GM19463 (cell line): Measurements from ENCODE around the gene P4HA1.

Source experiments
- ATAC-seq: cut with Tn5 transposase; IDR thresholded peaks from one replicate; pipeline ENCODE4 v1.9.1; 2021; ENCODE audit warnings: mild to moderate bottlenecking, moderate library complexity; ENCODE audit not compliant: unreplicated experiment

The P4HA1 gene

DNA sequence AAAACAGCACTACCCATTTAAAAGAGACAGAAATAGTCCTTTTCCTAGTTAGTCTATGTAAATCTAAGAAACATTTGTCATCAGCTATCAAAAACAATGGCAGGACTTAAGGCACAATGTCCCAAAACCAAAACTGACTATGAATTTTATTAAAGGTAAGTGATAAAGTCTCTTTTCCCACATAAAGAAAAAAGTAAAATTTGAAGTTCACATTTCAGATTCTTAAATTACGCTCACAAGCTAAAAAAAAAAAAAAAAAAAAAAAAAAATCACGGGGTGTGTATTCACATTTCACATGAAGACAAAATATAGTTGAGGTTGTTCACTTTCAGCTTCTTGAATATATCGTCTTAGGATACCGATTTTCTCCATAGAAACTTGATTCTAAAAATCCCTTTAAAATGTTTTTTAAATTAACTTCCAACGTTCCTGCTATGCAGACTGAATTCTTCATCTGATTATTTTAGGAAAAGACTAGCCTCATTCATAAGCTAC is 1.6 kb downstream of the P4HA1 start:
- ATAC-seq, result no peak

- no peak for ATAC-seq
Measured at GRCh38 chr10:73093922-73094850, 2.5 kb downstream of the P4HA1 start.

- ATAC-seq, result no peak
Measured at GRCh38 chr10:73092830-73093229, 3.8 kb downstream of the P4HA1 start.

DNA sequence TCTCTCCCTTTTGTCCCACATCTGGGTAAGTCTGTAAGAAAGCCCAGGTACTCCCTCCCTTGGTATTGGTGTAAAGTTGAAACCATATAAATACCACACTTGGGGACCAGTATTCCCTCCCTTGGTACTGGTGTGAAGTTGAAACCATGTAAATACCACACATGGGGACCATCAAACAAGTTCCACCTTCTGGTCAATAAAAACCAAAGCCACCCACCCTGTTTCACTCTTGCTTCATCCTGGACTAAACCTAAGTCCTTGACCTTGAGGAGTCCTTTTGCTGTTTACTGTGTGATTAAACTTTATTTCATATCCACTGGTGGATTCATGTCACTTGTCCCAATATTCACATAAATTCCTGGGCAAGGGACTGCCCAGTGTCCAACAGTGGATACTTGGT is 8.4 kb downstream of the P4HA1 start:
- ATAC-seq, result peak; percentile 62

DNA sequence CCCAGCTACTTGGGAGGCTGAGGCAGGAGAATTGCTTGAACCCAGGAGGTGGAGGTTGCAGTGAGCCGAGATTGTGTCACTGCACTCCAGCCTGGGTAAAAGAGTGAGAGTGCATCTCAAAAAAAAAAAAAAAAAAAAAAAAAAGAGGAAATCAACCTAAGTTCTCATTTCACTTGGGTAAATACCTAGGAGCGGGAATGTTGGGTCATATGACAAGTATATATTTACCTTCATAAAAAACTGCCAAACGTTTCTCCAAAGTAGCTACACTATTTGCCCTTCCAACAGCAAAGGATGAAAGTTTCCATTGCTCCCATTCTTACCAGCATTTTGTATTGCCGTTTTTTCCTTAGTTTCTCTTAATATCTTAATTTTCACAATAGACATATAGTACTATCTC is 9.8 kb downstream of the P4HA1 start:
- no peak for ATAC-seq

GRCh38 chr10:73084209-73084608 is 12.5 kb downstream of the P4HA1 start:
- ATAC-seq, result no peak

- ATAC-seq, result no peak
Measured at GRCh38 chr10:73083221-73083620, 13.4 kb downstream of the P4HA1 start.

DNA sequence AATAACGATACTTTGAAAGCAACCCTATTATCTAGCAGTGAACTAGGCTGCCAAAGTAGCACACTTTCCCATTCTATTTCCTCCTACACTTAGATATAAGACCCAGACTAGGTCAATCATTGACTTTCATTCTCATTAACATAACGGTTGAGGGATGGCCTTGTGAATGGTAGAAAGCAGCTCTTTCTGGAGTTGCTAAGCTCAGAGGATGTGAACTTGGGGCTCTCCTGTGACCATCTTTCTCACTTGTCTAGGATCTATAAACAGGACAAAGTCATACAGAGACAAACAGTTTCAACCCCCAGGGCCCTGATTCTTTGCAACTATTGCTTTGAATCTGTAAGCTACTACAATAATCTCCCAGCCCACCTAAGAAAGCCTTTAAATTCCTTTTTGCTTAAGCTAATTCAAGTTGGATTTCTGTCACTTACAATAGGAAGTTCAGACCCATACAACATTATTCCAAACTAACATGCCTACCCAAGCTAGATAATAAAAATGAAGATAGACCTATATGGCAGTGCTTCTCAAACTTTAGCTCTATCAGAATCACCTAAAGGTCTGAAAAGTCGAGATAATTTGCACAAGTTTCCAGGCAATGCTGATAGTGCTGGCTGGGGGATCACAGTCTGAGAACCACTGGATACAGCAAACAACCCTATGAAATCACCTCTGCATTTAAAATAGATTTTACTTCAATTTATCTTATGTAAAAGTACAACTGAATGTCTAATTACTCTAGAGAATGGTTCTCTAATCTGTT is 16.7 kb downstream of the P4HA1 start:
- peak; percentile 84 for ATAC-seq

DNA sequence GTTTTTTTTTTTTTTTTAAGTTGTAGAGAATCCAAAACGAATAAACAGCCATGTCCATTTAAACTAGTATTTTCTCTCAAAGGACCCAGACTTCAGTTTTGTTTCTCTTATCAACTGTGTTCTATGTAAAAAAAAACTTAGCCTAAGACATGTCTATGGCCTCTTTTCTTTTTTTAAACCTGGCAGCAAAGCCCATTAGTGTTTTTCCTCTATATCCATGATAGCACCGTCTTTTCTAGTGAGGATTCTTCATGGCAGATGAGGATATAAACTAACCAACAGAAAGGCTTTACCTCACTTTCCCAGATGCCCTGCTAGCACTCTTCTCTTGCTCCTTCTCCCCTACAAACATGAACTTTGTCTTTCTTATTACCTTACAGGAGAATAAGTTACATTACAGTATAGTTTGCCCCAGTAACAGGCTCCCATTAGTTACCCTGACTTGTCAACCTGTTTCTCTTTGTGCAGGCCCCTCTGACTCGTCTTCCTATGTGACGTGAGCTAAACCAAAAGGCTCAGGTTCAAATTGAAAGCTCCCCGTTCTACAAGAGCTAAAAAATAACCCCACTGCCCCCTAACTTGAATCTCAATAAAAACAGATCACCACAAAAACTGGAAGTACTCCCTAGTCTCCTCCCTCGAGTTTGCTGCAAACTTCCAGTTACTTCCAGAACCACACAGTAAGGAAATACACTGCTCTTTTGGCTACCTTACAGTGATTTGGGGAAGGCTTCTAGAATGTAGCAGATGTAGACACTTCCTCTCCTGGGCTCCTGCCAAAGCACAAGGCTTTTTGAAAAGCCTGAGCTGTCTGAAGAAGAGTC is 20.1 kb downstream of the P4HA1 start:
- no peak for ATAC-seq

DNA sequence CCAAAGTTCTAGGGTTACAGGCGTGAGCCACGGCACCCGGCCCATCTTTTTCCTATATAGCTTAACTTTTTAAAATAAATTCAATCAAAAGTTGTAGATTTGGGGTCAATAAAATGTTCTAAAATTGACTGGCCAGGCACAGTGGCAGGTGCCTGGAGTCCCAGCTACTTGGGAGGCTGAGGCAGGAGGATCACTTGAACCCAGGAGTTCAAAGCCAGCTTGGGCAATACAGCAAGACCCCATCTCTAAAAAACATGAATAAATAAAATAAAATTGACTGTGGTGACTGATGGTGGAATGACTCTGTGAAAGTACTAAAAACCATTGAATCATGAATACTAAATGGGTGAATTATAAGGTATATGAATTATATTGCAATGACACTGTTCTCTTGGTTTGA is 20.8 kb downstream of the P4HA1 start:
- no peak for ATAC-seq

DNA sequence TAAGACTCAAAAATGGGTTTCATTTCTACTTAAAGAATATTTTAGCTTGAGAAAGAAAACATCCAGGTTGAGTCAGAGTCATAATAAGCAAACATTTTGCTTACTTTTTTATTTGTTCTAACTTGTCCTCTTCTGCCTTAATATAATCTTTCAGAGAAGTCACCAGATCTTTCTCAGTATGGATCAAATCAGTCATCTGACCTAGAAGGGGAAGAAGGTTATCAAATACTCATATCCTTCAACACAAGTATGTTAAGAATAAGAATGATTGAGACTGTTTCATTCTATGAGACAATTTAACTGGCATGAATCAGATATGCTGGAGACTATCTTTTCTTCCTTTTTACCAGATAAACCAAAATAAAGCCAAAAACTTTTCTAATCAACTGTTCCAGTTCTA is 23.0 kb downstream of the P4HA1 start:
- no peak for ATAC-seq

DNA sequence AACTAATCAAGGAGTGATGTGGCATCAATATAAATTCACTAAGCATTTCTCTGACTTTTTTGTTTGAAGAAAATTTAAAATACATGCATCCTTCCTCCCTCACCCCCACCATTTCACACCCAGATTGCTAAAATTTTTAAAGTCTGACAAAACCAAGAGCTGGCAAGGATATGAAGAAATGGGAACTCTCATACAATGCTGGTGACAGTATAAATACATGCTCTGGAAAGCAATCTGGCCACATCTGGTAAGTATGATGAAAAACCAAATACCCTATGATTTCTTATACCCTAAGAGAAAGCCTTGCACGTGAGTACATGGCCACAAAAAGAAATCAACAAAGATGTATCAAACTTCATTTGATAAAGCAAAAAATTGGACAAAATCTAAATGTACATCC is 31.2 kb downstream of the P4HA1 start:
- ATAC-seq, result no peak

GRCh38 chr10:73061743-73062142 is 34.9 kb downstream of the P4HA1 start:
- no peak for ATAC-seq

- no peak for ATAC-seq
Measured at GRCh38 chr10:73060738-73061635, 35.7 kb downstream of the P4HA1 start.

GRCh38 chr10:73060173-73060572 is 36.5 kb downstream of the P4HA1 start:
- ATAC-seq, result no peak

DNA sequence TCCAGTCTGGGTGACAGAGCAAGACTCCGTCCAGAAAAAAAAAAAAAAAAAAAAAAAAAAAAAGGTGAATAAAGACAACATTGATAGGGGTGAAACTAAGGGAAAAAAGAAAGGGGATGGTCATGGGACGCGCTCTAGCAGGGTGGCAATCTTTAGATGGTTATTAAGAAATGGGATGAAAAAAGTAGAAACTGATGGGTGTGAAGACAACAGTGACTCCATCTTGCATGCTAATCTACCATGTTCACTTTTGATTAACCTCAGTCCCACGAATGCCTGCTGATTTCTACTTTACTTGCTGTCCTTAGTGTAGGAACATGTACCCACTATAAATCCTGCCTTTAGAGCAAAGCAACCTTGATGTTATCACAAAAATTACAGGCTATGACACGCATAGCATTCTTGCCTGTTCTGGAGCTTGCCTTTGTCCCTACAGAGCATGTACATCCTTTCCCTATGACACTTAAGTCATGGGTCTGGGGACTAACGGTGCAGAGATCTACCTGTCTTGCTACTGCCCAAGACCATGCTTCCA is 38.5 kb downstream of the P4HA1 start:
- ATAC-seq, result no peak

DNA sequence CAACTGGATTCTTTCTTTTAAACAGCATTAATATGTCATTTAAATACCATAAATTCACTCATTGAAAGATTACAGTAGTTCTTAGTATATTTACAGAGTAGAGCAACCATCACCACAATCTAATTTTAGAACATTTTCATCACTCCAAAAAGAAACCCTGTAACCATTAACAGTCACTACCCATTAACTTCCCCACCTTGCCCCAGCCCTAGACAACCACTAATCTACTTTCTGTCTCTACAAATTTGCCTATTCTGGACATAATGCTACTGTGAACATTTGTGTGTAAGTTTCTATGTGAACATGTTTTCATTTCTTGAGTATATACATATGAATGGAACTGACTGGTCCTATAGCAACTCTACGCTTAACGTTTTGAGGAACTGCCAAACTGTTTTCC is 42.4 kb downstream of the P4HA1 start:
- ATAC-seq, result peak; percentile 88

DNA sequence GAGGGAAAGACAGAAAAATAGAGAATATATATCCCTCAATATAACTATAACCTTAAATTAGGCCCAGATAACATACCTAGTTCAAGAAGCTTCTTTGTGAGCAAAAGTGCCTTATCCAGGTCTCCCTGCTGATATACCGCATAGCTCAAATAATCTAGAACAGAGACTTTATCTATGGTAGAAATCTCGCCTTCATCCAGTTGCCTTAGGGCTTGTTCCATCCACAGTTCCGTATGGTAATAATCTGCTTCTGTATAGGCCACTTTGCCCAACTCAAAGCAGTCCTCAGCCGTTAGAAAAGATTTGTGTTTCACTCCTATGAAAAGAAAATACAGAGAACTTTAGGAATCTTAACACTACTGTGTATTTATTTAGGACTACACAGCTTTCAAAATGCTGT is 43.4 kb downstream of the P4HA1 start:
- ATAC-seq, result no peak

DNA sequence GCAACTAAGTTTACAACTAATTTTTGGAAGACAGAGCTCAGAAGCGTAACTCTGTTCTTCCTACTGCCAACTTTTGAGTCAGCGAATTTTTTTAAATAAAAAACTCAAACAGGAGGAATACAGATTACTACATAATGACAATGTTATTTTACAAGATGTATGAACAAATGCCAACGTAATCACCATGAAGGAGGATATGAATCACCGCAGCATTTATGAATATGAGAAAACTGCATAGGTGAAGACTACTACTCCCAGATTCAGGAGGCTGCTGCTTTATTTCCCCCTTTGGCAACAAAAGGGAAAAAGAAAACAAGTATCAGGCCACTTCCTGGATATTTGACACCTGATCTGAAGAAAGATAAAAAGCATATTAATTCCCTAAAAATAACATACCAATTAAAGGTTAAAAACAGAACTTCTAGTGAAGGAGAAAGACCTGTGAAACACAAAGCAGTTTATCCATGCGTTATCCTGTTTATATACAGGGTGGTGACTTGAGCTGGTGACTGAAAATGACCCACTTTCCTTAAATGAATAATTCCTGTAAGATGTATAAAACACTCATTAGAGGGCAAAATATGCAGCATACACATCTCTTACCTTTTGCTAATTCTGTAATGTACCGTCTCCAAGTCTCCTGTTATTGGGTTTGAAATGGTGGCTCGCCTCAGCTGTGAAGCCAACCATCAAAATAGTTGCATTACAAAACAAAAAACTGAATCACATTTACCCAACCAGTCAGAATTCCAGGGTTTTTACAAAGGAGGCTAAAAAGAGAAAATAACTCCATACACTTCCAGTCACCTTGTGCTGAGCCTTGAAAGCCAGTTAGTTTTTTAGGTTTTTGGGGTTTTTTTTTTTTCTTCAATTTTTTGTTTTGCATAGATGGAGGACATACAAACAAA is 52.0 kb downstream of the P4HA1 start:
- ATAC-seq, result no peak
